Stomach (tissue), 9 donors: ENCODE data around the gene TMEM271. TPM values are rescaled to one million over a fixed set of nuclear protein-coding genes. Genes with fewer than 3 reads are reported as not detected.

ENCODE experiments used
- DNase-seq, 2 donors: peaks; one replicate each; pipeline versions ENCODE4 v3.0.0 to v3.0.0-alpha.2; 2013 to 2019
- H3K27ac ChIP-seq, 5 donors: fragments of 200-600 bp in 4 of 5; sonication (generic) in 4 of 5; one replicate each; pipeline ENCODE4 v1.5.1; 2013 to 2019; ENCODE audit warnings: mild to moderate bottlenecking in 1 of 5, moderate library complexity in 1 of 5
- H3K27me3 ChIP-seq, 3 donors: fragments of 200-600 bp; sonication (generic); one replicate each; pipeline ENCODE4 v1.5.1; 2017 to 2019; ENCODE audit warnings: mixed run types in 1 of 3
- H3K36me3 ChIP-seq, 4 donors: fragments of 200-600 bp; sonication (generic); 1 replicate in 3 of 4; 2 replicates in 1 of 4; pipeline ENCODE4 v1.5.1; 2016 to 2019
- H3K4me1 ChIP-seq, 4 donors: fragments of 200-600 bp; sonication (generic); one replicate each; pipeline ENCODE4 v1.5.1; 2016 to 2019
- H3K4me3 ChIP-seq, 4 donors: fragments of 200-600 bp; sonication (generic) in 3 of 4; one replicate each; pipeline ENCODE4 v1.5.1; 2016 to 2019; ENCODE audit warnings: mild to moderate bottlenecking in 1 of 4
- H3K9me3 ChIP-seq, 4 donors: fragments of 200-600 bp; sonication (generic); one replicate each; pipeline ENCODE4 v1.5.1; 2016 to 2019
- CTCF ChIP-seq, 7 experiments: fragments of 450-650 bp in 4 of 7; fragments of 200-600 bp in 3 of 7; sonication (generic) in 3 of 7; IDR thresholded peaks; one replicate each; pipeline ENCODE4 v1.5.1; 2016 to 2019; ENCODE audit warnings: antibody characterized with exemption in 7 of 7, control low read depth in 2 of 7, mild to moderate bottlenecking in 1 of 7
- EP300 ChIP-seq: sonication (generic); formaldehyde crosslinking; IDR thresholded peaks from one replicate; pipeline ENCODE4 v1.6.1; 2017; ENCODE audit warnings: antibody characterized with exemption
- POLR2A ChIP-seq, 4 donors: fragments of 450-650 bp; IDR thresholded peaks; one replicate each; pipeline ENCODE4 v1.6.1; 2016; ENCODE audit warnings: antibody characterized with exemption in 4 of 4, control low read depth in 2 of 4, mild to moderate bottlenecking in 1 of 4, moderate library complexity in 1 of 4
- POLR2AphosphoS5 ChIP-seq, 3 donors: sonication (generic); formaldehyde crosslinking; IDR thresholded peaks; one replicate each; pipeline ENCODE4 v1.6.1; 2016; ENCODE audit warnings: antibody characterized with exemption in 3 of 3
- WGBS, 5 donors: extraction: QIAGEN DNeasy Blood & Tissue Kit in 3 of 5; methylation state at CpG; one replicate each; pipeline versions ENCODE4 v1.1.5 to v1.1.7; 2013 to 2018; 5-methylcytosine and 5-hydroxymethylcytosine counted together
- intact Hi-C: fragments of 100-400 bp; cut with DNase I; formaldehyde crosslinking; loops from one replicate; pipeline ENCODE4 v1.15.1; 2023; ENCODE audit warnings: low total_unique reads
- polyA plus RNA-seq, 3 donors: library from polyadenylated mRNA; stranded (reverse); fragments of 200-250 nt; gene quantifications; one replicate each; pipeline ENCODE4 v1.2.3, GENCODE V29; 2013
- total RNA-seq, 5 donors: library from RNA; depleted of rRNA; stranded (reverse); fragments of >200 nt; gene quantifications; one replicate each; pipeline versions ENCODE4 v1.1.0 to v1.2.3, GENCODE V29; 2014 to 2016
- donor health status: healthy with polysubstance abuse.
- donor health status: Bipolar disorder and iron deficiency.
- donor health status: healthy.

Gene TMEM271
- total and polyA plus RNA-seq, 8 donors = 0.03 TPM; not detected in 7

GRCh38 chr4:616091-616490 lies 40.0 kb upstream of the TMEM271 start:
- TF ChIP-seq POLR2AphosphoS5 (IDR thresholded peaks at IDR 0.05) (no peak), EP300 (no peak), CTCF (IDR thresholded peaks at IDR 0.05) (no peak), POLR2A (IDR thresholded peaks at IDR 0.05) (no peak)
- no peaks in the 10 kb centered on the region for H3K4me1 ChIP-seq
- no peak overlapping the region for H3K4me3 ChIP-seq
- DNase-seq = no peak
- H3K36me3 ChIP-seq = no peaks in the 10 kb centered on the region
- intact Hi-C loops = no loop called here
- H3K27me3 ChIP-seq = peaks cover 0 to 42% (median 17%) of the 10 kb centered on the region in 3 donors
- H3K27ac ChIP-seq = no peak overlapping the region
- WGBS, 5 donors = 48 to 69% (median 67%) methylated on average over 1 of the region's 1 CpG
- no peaks in the 10 kb centered on the region for H3K9me3 ChIP-seq

GRCh38 chr4:613126-613525 lies 37.0 kb upstream of the TMEM271 start:
- intact Hi-C loops = no loop called here
- no peaks in the 10 kb centered on the region for H3K9me3 ChIP-seq

DNA sequence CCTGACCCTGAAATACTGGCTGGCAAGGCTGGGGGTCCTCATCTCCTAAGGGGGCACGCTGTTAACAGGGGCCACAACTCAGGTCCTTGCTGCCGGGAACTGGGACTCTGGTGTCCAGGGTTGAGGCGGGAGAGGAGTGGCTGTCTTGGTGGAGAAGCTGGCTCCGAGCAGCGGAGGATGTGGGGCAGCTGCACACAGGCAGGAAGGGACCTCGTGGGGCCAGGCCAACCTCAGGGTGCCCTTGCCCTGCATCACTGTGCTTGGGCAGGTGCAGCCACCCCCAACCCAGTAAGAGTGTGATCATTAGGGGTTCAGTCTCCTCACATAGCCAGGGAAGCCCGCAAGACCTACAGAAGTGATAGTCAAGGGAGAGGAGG lies 36.6 kb upstream of the TMEM271 start:
- no peaks in the 10 kb centered on the region for H3K4me1 ChIP-seq
- intact Hi-C loops = no loop called here
- no peak overlapping the region for H3K4me3 ChIP-seq
- H3K36me3 ChIP-seq = no peaks in the 10 kb centered on the region
- H3K27me3 ChIP-seq = peaks cover 0 to 61% (median 16%) of the 10 kb centered on the region in 3 donors
- 72 to 85% (median 81%) methylated on average over 6 to 7 of the region's 7 CpGs for WGBS, 5 donors
- no peak for DNase-seq
- no peaks in the 10 kb centered on the region for H3K9me3 ChIP-seq
- no peak overlapping the region for H3K27ac ChIP-seq
- no peak for TF ChIP-seq POLR2A (IDR thresholded peaks at IDR 0.05)
- TF ChIP-seq EP300 = no peak
- no peak for TF ChIP-seq CTCF (IDR thresholded peaks at IDR 0.05)
- no peak for TF ChIP-seq POLR2AphosphoS5 (IDR thresholded peaks at IDR 0.05)

More at GRCh38 chr4:613126-613525, 37.0 kb upstream of the TMEM271 start:
- WGBS, 5 donors = 80 to 84% (median 83%) methylated on average over 4 to 9 of the region's 9 CpGs
- TF ChIP-seq POLR2AphosphoS5 (IDR thresholded peaks at IDR 0.05) (no peak), EP300 (no peak), POLR2A (IDR thresholded peaks at IDR 0.05) (no peak), CTCF (IDR thresholded peaks at IDR 0.05) (no peak)
- peaks cover 0 to 59% (median 17%) of the 10 kb centered on the region in 3 donors for H3K27me3 ChIP-seq
- no peak overlapping the region for H3K27ac ChIP-seq
- H3K4me1 ChIP-seq = no peaks in the 10 kb centered on the region
- no peaks in the 10 kb centered on the region for H3K36me3 ChIP-seq
- no peak for DNase-seq
- H3K4me3 ChIP-seq = no peak overlapping the region

GRCh38 chr4:612052-612748 lies 36.1 kb upstream of the TMEM271 start:
- H3K4me3 ChIP-seq = no peak overlapping the region
- DNase-seq = no peak
- intact Hi-C loops = no loop called here
- no peaks in the 10 kb centered on the region for H3K4me1 ChIP-seq
- TF ChIP-seq POLR2AphosphoS5 (IDR thresholded peaks at IDR 0.05) = no peak
- TF ChIP-seq CTCF (IDR thresholded peaks at IDR 0.05) = no peak
- no peak for TF ChIP-seq POLR2A (IDR thresholded peaks at IDR 0.05)
- no peak for TF ChIP-seq EP300
- 79 to 83% (median 82%) methylated on average over 9 to 22 of the region's 22 CpGs for WGBS, 5 donors
- H3K27ac ChIP-seq = no peak overlapping the region
- no peaks in the 10 kb centered on the region for H3K36me3 ChIP-seq
- peaks cover 0 to 58% (median 10%) of the 10 kb centered on the region in 3 donors for H3K27me3 ChIP-seq
- no peaks in the 10 kb centered on the region for H3K9me3 ChIP-seq
